Measurements from ENCODE around the gene CRHR1.

GRCh38 chr17:45747911-45748310 lies 36.2 kb upstream of the CRHR1 start:
- no peak for TF ChIP-seq CTCF (IDR thresholded peaks at IDR 0.05)
- no peak for TF ChIP-seq POLR2A (IDR thresholded peaks at IDR 0.05)

All from uterus (tissue), 2 donors.